Right renal pelvis (tissue), 4 donors: ENCODE data around the gene USP6. TPM values are rescaled to one million over a fixed set of nuclear protein-coding genes. Genes with fewer than 3 reads are reported as not detected.
"Not testable (repeated sequence)": the region's sequence is repeated elsewhere in the genome, so short reads cannot be mapped to it uniquely, and the experiment has no call there.

Experiments
- DNase-seq, 4 donors: peaks; one replicate each; pipeline ENCODE4 v3.0.0-alpha.2; 2013; ENCODE audit warnings: low read depth in 4 of 4, low spot score in 3 of 4, missing footprints in 1 of 4
- polyA plus RNA-seq, 4 donors: library from polyadenylated mRNA; unstranded; fragments of 120-200 nt; gene quantifications; one replicate each; pipeline ENCODE4 v1.2.1, GENCODE V29; 2013; ENCODE audit not compliant: insufficient read length in 4 of 4

USP6 gene
- polyA plus RNA-seq, 4 donors = 3.2 to 8.4 (median 4.0) TPM

GRCh38 chr17:5121186-5121841 is 5.5 kb downstream of the USP6 start:
- no peak for DNase-seq

- DNase-seq = not testable (repeated sequence)
Observed at GRCh38 chr17:5122056-5122455, 6.2 kb downstream of the USP6 start.

GRCh38 chr17:5122586-5123342 is 6.9 kb downstream of the USP6 start:
- peak in 1 of 4 donors; percentile 12 for DNase-seq

- DNase-seq = no peak
Observed at GRCh38 chr17:5123343-5124124, 7.7 kb downstream of the USP6 start.

GRCh38 chr17:5124125-5124760 is 8.4 kb downstream of the USP6 start:
- DNase-seq = not testable (repeated sequence)

- DNase-seq = not testable (repeated sequence)
Observed at GRCh38 chr17:5124896-5125295, 9.1 kb downstream of the USP6 start.

GRCh38 chr17:5126719-5127488 is 11.1 kb downstream of the USP6 start:
- DNase-seq = no peak

GRCh38 chr17:5127910-5128309 is 12.1 kb downstream of the USP6 start:
- DNase-seq = no peak

- not testable (repeated sequence) for DNase-seq
Observed at GRCh38 chr17:5128387-5128786, 12.6 kb downstream of the USP6 start.

GRCh38 chr17:5128905-5129535 is 13.2 kb downstream of the USP6 start:
- no peak for DNase-seq

- not testable (repeated sequence) for DNase-seq
Observed at GRCh38 chr17:5129770-5130169, 13.9 kb downstream of the USP6 start.

- not testable (repeated sequence) for DNase-seq
Observed at GRCh38 chr17:5130261-5130660, 14.4 kb downstream of the USP6 start.

- not testable (repeated sequence) for DNase-seq
Observed at GRCh38 chr17:5130687-5131086, 14.9 kb downstream of the USP6 start.

GRCh38 chr17:5131146-5131715 is 15.4 kb downstream of the USP6 start:
- DNase-seq = no peak

- not testable (repeated sequence) for DNase-seq
Observed at GRCh38 chr17:5131799-5132502, 16.1 kb downstream of the USP6 start.

GRCh38 chr17:5132503-5133225 is 16.8 kb downstream of the USP6 start:
- not testable (repeated sequence) for DNase-seq

GRCh38 chr17:5133311-5133710 is 17.5 kb downstream of the USP6 start:
- DNase-seq = no peak

GRCh38 chr17:5133961-5134360 is 18.1 kb downstream of the USP6 start:
- not testable (repeated sequence) for DNase-seq
